Measurements from ENCODE around the gene COA8.

COA8 gene

GRCh38 chr14:103537175-103537990 is 25.4 kb upstream of the COA8 start:
- no peak for DNase-seq

- DNase-seq: no peak
These were observed 24.3 kb upstream of the COA8 start for GRCh38 chr14:103538291-103539055.

GRCh38 chr14:103539056-103539825 is 23.5 kb upstream of the COA8 start:
- no peak for DNase-seq

GRCh38 chr14:103540821-103541708 is 21.7 kb upstream of the COA8 start:
- no peak for DNase-seq

- DNase-seq: no peak
These were observed 20.8 kb upstream of the COA8 start for GRCh38 chr14:103541709-103542604.

GRCh38 chr14:103542605-103543088 is 20.1 kb upstream of the COA8 start:
- no peak for DNase-seq

- DNase-seq: no peak
These were observed 19.6 kb upstream of the COA8 start for GRCh38 chr14:103543140-103543539.

GRCh38 chr14:103543721-103544387 is 18.9 kb upstream of the COA8 start:
- DNase-seq: no peak

- no peak for DNase-seq
These were observed 18.2 kb upstream of the COA8 start for GRCh38 chr14:103544388-103545218.

- DNase-seq: no peak
These were observed 17.4 kb upstream of the COA8 start for GRCh38 chr14:103545219-103545914.

- DNase-seq: no peak
These were observed 16.7 kb upstream of the COA8 start for GRCh38 chr14:103545915-103546651.

- peak; percentile 25 for DNase-seq
These were observed 15.9 kb upstream of the COA8 start for GRCh38 chr14:103546652-103547454.

GRCh38 chr14:103547455-103547940 is 15.3 kb upstream of the COA8 start:
- DNase-seq: no peak

GRCh38 chr14:103547941-103548462 is 14.8 kb upstream of the COA8 start:
- DNase-seq: no peak

GRCh38 chr14:103548463-103549351 is 14.1 kb upstream of the COA8 start:
- no peak for DNase-seq
